Neural progenitor cell (in vitro differentiated cells): ENCODE measurements around the gene CCS. TPM values are rescaled to one million over a fixed set of nuclear protein-coding genes. Genes with fewer than 3 reads are reported as not detected.

Source experiments
- DNase-seq: peaks from one replicate; pipeline ENCODE4 v3.0.0-alpha.2; 2016; ENCODE audit warnings: low spot score
- H2AFZ ChIP-seq: fragments of 200-600 bp; sonication (generic); replicated peaks from 2 replicates; pipeline ENCODE4 v1.6.1; 2016; ENCODE audit warnings: antibody characterized with exemption
- H3F3A ChIP-seq: fragments of 200-600 bp; sonication (generic); 2 replicates; pipeline ENCODE4 v1.6.1; 2016; ENCODE audit warnings: antibody characterized with exemption, low read depth
- H3K27ac ChIP-seq: fragments of 200-600 bp; sonication (generic); 2 replicates; pipeline ENCODE4 v1.5.1; 2016; ENCODE audit warnings: mild to moderate bottlenecking
- H3K27me3 ChIP-seq: fragments of 200-600 bp; sonication (generic); 2 replicates; pipeline ENCODE4 v1.6.1; 2016; ENCODE audit warnings: mild to moderate bottlenecking, moderate library complexity
- H3K36me3 ChIP-seq: fragments of 200-600 bp; sonication (generic); 2 replicates; pipeline ENCODE4 v1.5.1; 2016
- H3K4me1 ChIP-seq: fragments of 200-600 bp; sonication (generic); 2 replicates; pipeline ENCODE4 v1.6.1; 2016; ENCODE audit warnings: mixed run types
- H3K4me2 ChIP-seq: fragments of 200-600 bp; sonication (generic); 2 replicates; pipeline ENCODE4 v1.6.1; 2016
- H3K4me3 ChIP-seq: fragments of 200-600 bp; sonication (generic); 2 replicates; pipeline ENCODE4 v1.5.1; 2016
- H3K79me2 ChIP-seq: fragments of 200-600 bp; sonication (generic); 2 replicates; pipeline ENCODE4 v1.6.1; 2016; ENCODE audit warnings: low read depth
- H3K9ac ChIP-seq: fragments of 200-600 bp; sonication (generic); 2 replicates; pipeline ENCODE4 v1.6.1; 2016
- H3K9me3 ChIP-seq: fragments of 200-600 bp; sonication (generic); 2 replicates; pipeline ENCODE4 v1.5.1; 2016; ENCODE audit warnings: low read depth
- H4K20me1 ChIP-seq: fragments of 200-600 bp; sonication (generic); 2 replicates; pipeline ENCODE4 v1.6.1; 2016; ENCODE audit warnings: low read depth
- H3K27ac Mint-ChIP-seq: 3 replicates; pipeline ENCODE4 v1.8.0; 2021; ENCODE audit warnings: mixed read lengths
- H3K27me3 Mint-ChIP-seq: 2 replicates; pipeline ENCODE4 v1.8.0; 2022; ENCODE audit warnings: low read depth, mild to moderate bottlenecking, inconsistent platforms, moderate library complexity, mixed read lengths; ENCODE audit not compliant: insufficient read depth
- H3K36me3 Mint-ChIP-seq: 3 replicates; pipeline ENCODE4 v1.8.0; 2021; ENCODE audit warnings: mixed read lengths
- H3K4me1 Mint-ChIP-seq: 3 replicates; pipeline ENCODE4 v1.8.0; 2021; ENCODE audit warnings: mixed read lengths
- H3K4me3 Mint-ChIP-seq: 3 replicates; pipeline ENCODE4 v1.8.0; 2021; ENCODE audit warnings: mild to moderate bottlenecking, moderate library complexity, mixed read lengths
- H3K9me3 Mint-ChIP-seq: 3 replicates; pipeline ENCODE4 v1.8.0; 2020; ENCODE audit warnings: mixed read lengths
- CTCF ChIP-seq: fragments of 200-600 bp; sonication (generic); IDR thresholded peaks from 2 replicates; pipeline ENCODE4 v1.5.1; 2017; ENCODE audit warnings: antibody characterized with exemption, mild to moderate bottlenecking
- EZH2 ChIP-seq: fragments of 200-600 bp; sonication (generic); IDR thresholded peaks from 2 replicates; pipeline ENCODE4 v1.6.1; 2017; ENCODE audit warnings: antibody characterized with exemption, mild to moderate bottlenecking, moderate library complexity
- EZH2phosphoT487 ChIP-seq: fragments of 200-600 bp; sonication (generic); IDR thresholded peaks from 2 replicates; pipeline ENCODE4 v1.6.1; 2017; ENCODE audit warnings: antibody characterized with exemption
- total RNA-seq: library from RNA; depleted of rRNA; stranded (reverse); fragments of >200 nt; gene quantifications from 2 replicates; pipeline ENCODE4 v1.2.3, GENCODE V29; 2015; ENCODE audit warnings: low replicate concordance

Gene CCS
- total RNA-seq, 1 donor from 2014 or later: 44.3 TPM

- Histone ChIP-seq H2AFZ (no peak overlapping the region), H3K9ac (no peak overlapping the region), H3K36me3 (no peaks in the 10 kb centered on the region), H3K9me3 (no peaks in the 10 kb centered on the region), H3K4me1 (peaks cover 6% of the 10 kb centered on the region), H3K79me2 (peaks cover 13% of the 10 kb centered on the region), H3K27ac (no peak overlapping the region), H4K20me1 (no peaks in the 10 kb centered on the region), H3F3A (peaks cover 10% of the 10 kb centered on the region), H3K4me3 (no peak overlapping the region), H3K27me3 (no peaks in the 10 kb centered on the region), H3K4me2 (no peak overlapping the region)
- peaks cover 16% of the 10 kb centered on the region for H3K4me1 Mint-ChIP-seq
- H3K36me3 Mint-ChIP-seq: peaks cover 7% of the 10 kb centered on the region
- no peak overlapping the region for H3K27ac Mint-ChIP-seq
- H3K9me3 Mint-ChIP-seq: peaks cover 40% of the 10 kb centered on the region
- peaks cover 12% of the 10 kb centered on the region for H3K27me3 Mint-ChIP-seq
- no peak overlapping the region for H3K4me3 Mint-ChIP-seq
- TF ChIP-seq CTCF (no peak), EZH2phosphoT487 (no peak), EZH2 (no peak)
- no peak for DNase-seq
Observed at GRCh38 chr11:66589996-66590675, 2.8 kb upstream of the CCS start.

GRCh38 chr11:66591175-66591574, 1.8 kb upstream of the CCS start:
- peaks cover 8% of the 10 kb centered on the region for H3K36me3 Mint-ChIP-seq
- peaks cover 12% of the 10 kb centered on the region for H3K27me3 Mint-ChIP-seq
- peaks cover 32% of the 10 kb centered on the region for H3K9me3 Mint-ChIP-seq

DNA sequence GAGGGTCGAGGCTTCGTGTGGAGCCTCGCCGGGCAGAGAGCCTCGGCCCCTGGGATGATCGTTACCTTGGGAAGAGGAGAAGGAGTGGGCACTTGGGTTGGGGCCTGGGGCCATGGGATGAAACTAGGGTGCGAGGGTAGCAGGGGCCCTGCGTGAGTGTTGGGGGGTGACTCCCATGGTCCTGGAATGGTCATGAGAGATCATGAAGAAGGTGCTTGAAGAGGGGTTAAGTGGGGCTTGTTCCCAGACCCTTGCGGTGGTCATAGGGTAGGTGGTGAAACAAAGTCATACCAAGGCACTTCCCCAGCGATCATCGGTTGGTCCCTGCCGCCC, 284 bp downstream of the CCS start:
- H3K9ac ChIP-seq: peak overlapping the region; percentile 43
- no peaks in the 10 kb centered on the region for H4K20me1 ChIP-seq
- peaks cover 18% of the 10 kb centered on the region for H3K4me1 Mint-ChIP-seq
- no peaks in the 10 kb centered on the region for H3K27me3 ChIP-seq
- H3K27ac Mint-ChIP-seq: peak overlapping the region; percentile 100
- H3K4me3 ChIP-seq: peak overlapping the region; percentile 55
- H3F3A ChIP-seq: peaks cover 10% of the 10 kb centered on the region
- DNase-seq: no peak
- peaks cover 26% of the 10 kb centered on the region for H3K9me3 Mint-ChIP-seq
- no peak overlapping the region for H3K27ac ChIP-seq
- TF ChIP-seq CTCF (no peak), EZH2phosphoT487 (no peak), EZH2 (no peak)
- peaks cover 13% of the 10 kb centered on the region for H3K79me2 ChIP-seq
- peaks cover 6% of the 10 kb centered on the region for H3K4me1 ChIP-seq
- H3K36me3 Mint-ChIP-seq: peaks cover 8% of the 10 kb centered on the region
- H2AFZ ChIP-seq: peak overlapping the region; percentile 82
- H3K9me3 ChIP-seq: no peaks in the 10 kb centered on the region
- H3K4me3 Mint-ChIP-seq: peak overlapping the region; percentile 100
- H3K27me3 Mint-ChIP-seq: peaks cover 11% of the 10 kb centered on the region
- H3K4me2 ChIP-seq: peak overlapping the region; percentile 85
- no peaks in the 10 kb centered on the region for H3K36me3 ChIP-seq

More at GRCh38 chr11:66591175-66591574, 1.8 kb upstream of the CCS start:
- peaks cover 13% of the 10 kb centered on the region for H3K79me2 ChIP-seq
- H3K4me1 ChIP-seq: peaks cover 6% of the 10 kb centered on the region
- no peaks in the 10 kb centered on the region for H3K27me3 ChIP-seq
- H3K27ac ChIP-seq: no peak overlapping the region
- DNase-seq: no peak
- H3K9ac ChIP-seq: no peak overlapping the region
- H4K20me1 ChIP-seq: no peaks in the 10 kb centered on the region
- H3K4me1 Mint-ChIP-seq: peaks cover 18% of the 10 kb centered on the region
- no peaks in the 10 kb centered on the region for H3K36me3 ChIP-seq
- H3K4me2 ChIP-seq: no peak overlapping the region
- H3K27ac Mint-ChIP-seq: no peak overlapping the region
- TF ChIP-seq EZH2phosphoT487 (no peak), CTCF (no peak), EZH2 (no peak)
- peaks cover 10% of the 10 kb centered on the region for H3F3A ChIP-seq
- H3K4me3 Mint-ChIP-seq: no peak overlapping the region
- no peak overlapping the region for H3K4me3 ChIP-seq
- H2AFZ ChIP-seq: no peak overlapping the region
- H3K9me3 ChIP-seq: no peaks in the 10 kb centered on the region
